ENCODE results near the gene ANKRD35.

The ANKRD35 gene

DNA sequence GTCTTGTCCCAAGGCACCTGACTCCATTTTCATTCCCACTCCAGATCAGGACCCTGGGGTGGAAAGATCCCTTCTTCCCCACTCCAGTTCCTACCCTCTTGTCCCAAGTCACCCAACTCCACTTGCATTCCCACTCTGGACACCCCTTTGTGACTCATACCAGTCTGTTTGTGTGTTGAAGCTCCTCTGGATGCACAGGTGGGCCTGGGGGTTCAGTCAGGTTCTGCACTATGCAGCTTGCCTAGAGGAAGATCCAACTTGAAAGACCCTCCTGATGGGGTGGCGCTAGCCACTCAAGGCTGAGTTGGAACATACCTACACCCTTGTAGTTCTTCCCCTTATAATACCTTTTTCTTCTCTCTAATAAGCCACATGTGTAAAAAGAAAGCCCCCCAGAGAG is 9.8 kb upstream of the ANKRD35 start:
- no peak for DNase-seq

DNA sequence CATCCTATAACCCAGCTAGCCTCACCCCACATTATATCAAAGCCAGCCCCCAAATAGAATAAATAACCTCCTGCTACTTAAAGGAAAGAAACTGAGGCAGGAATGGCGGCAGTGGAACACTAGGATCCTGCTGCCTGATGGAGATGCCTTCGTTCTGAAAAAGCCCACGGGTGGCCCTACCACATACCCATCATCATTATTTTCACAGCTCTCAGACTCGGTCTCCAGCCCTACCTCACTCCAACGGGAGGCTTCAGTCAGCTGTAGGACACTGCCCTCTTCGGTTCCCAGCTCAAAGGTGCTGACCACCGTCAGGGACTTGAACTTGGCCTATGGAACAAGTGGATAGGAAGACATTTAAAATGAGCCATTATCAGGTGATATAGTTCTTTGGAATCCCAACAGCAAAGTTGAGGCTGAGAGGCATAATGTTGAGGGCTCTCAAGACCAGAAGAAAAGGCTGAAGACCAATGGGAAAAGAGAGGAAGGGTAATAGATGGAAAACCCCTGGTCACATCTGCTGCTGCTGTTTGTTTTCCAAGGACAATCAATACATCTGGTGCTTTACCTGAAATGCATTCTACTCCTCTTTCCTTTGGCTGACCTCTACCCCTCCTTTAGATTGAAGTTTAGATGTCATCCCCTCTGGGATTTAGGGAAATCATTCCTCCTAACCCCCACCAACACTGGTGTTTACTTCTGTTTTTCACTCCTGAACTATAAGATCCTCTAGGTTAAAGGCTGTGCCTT is 7.8 kb upstream of the ANKRD35 start:
- DNase-seq: no peak

DNA sequence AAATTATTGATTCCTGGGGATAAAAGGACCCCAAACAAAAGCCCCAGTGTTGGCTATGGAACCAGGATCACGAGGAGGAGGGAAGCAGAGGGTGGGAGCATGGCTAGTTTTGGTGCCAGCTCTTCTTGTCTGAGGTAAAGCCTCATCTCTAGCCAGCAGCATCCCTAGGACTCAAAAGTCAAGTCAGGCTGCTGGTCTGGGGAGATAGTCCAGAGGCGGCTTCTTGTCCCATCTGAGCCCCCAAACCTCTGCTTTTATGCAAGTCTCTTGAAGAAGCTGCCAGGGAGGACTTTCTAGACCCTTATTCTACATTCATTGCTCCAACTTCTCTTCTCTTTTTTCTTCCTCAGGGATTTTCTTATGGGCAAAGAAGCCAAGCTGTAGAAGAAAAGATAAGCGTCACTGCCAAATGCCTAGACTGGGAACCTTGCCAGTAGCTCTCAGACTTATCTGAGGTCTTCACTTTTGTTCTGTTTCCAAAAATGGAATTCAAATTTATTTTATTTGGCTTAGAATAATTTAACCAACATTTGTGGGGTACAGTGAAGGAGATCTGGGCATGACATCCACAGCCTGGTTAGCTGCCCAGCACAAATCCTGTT is 6.9 kb upstream of the ANKRD35 start:
- DNase-seq: no peak

DNA sequence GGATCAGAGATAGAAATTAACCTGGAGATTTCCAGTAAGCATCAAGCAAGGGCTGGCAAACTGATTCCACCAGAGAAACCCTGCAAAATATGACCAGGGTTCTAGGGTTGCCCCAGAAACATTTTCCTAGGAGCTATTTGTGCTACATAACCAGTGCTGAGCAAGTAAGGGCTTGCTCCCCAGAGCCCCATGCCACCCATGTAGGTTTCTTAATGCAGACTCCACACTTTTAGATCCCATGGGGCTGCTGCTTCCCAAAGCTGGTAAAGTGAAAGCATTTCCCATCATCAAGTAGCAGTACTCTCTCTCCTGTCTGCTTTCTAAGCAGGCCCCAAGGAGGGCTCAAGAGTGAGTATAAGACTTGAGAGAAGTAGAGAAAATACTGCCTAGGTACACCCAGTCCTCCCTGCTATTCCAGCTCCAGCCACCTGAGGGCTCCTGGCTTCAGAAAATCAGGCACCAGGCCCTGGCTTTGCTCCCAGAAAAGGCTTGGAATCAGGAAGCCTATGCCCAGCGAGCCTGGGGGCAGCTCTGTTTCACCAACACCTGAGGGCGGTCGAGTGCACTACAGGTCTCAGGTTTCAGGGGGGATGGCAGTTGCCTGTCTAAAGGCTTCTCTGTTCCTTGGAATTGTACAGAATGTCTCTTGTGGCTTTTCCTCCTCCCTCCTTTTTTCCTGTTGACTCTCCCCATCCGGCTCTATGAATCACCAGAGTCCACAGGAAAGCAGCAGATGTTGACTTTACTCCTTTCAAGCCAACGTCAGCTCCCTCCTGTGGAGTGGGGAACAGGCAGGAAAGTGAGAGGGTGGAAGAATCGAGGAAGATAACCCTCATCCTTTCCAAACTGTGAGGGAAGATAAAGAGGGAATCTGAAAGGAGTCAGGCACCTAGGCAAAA is 6.2 kb upstream of the ANKRD35 start:
- peak; percentile 80 to 89 (median 81) for DNase-seq

DNA sequence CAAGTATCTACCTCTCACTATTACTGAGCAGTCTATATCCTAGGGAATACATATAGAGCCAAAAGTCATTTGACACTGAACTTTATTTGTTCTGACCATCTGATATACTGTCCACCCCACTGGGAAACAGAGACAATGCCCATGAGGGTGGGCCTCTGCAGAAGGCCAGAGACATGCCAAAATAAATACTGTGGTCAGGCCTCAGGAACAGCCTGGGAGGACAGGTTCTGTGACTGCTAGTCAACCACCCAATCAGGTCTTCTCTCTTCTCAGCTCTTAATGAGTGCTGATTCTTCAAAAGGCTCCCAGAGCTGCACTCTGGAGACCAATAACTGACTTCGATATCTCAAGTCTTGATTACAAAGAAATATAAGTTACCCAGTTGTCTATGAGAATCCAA is 5.5 kb upstream of the ANKRD35 start:
- DNase-seq: no peak

DNA sequence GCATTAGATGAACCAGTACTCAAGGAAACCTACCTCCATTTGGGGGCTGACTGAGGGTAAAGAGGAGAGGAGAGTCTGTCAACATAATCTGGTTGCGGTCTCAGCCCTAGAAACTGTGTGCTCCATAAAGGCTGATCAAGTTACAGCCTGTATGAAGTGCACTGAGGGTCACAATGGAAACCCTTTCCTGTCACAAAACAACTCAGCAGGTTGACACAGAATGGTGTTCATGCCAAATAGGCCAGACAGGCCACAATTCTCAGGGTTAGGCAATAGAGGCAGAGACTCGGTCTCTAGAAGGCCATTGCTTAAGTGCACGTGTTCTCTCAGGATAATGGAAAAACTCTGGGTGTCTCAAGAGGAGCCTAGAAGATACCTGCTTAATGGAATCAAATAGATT is 4.1 kb upstream of the ANKRD35 start:
- DNase-seq: no peak

GRCh38 chr1:145887631-145888030 is 2.0 kb upstream of the ANKRD35 start:
- DNase-seq: no peak

DNA sequence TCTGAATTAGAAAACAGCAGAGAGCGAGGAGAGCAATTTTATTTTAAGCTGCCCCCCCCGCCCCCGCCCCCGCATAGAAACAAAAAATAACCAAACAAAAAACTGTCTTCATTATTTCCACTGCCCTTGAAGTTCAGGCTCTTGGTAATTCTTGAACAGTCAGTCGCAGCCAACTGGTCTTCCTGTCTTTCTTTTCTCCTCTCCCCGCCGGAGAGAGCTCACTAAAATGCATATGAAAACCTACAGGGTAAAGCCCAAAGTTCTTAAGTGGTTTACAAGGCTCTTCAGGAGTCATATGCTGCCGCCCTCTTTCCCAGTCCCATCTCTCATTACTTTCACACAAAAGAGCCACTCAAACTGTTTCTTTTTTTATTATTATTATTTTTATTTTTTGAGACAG is 1.1 kb upstream of the ANKRD35 start:
- no peak for DNase-seq

DNA sequence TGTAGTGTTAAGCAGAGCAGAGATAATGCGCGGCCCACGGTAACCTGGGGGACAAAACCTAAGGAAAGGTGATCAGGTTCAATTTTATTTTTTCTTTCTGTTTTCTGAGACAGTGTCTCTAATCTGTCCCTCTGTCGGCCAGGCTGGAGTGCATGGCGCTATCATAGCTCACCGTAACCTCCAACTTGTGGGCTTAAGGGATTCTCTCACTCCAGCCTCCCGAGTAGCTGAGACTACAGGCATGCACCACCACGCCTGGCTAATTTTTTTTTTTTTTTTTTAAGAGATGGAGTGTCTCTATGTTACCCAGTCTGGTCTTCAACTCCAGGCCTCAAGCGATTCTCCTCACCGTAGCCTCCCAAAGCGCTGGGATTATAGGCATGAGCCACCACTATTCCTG is 724 bp upstream of the ANKRD35 start:
- no peak for DNase-seq

GRCh38 chr1:145884675-145885074 is 991 bp downstream of the ANKRD35 start:
- DNase-seq: no peak

- peak in 2 of 4 experiments; percentile 15 to 19 for DNase-seq
Observed at GRCh38 chr1:145879775-145880174, 5.9 kb downstream of the ANKRD35 start.

- no peak for DNase-seq
Observed at GRCh38 chr1:145878724-145879123, 6.9 kb downstream of the ANKRD35 start.

DNA sequence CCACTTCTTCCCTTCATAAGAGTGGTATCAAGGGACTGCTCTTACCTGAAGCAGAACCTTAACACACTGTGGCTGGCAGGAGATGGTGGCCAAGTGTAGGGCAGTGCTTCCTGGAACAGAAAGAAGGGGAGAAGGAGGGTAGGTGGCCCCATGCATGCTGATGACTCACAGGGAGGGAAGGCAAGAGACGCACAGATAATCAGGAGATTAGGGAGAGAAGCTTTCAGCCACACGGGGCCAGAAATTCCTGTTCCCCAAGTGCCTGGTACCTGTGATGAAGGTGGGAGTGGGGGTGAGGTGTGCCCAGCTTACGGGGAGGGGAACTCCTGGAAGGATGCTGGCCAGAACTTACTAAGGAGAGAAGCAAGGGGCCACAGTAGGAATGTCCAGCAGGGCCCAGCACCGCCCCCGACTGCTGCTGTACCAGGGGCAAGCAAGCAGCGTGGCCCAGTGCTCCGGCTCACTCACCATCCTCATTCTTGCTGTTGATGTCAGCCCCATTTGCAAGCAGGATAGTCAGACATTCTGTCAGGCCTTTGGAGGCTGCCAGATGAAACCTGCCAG is 7.7 kb downstream of the ANKRD35 start:
- DNase-seq: no peak

DNA sequence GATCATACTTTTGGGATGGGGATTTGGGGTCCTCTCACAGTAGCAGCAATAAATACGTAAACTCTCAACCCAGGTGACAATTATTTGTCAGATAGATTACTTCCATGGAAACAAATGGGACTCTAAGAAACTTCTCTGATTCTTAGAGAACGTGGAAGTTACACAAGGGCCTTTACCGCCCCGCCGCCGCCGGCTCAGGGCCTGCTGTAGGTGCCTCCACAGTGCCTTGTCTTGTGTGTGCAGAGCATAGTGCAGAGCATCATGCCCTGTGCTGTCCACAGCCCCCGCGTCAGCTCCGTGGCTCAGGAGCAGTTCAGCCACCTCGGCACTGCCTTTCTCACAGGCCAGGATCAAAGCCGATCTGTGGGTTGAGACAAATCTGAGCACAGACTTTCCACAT is 11.0 kb downstream of the ANKRD35 start:
- DNase-seq: peak in 2 of 4 experiments; percentile 20 to 40

- peak; percentile 64 to 83 (median 76) for DNase-seq
Observed at GRCh38 chr1:145871994-145872924, 13.4 kb downstream of the ANKRD35 start.

DNA sequence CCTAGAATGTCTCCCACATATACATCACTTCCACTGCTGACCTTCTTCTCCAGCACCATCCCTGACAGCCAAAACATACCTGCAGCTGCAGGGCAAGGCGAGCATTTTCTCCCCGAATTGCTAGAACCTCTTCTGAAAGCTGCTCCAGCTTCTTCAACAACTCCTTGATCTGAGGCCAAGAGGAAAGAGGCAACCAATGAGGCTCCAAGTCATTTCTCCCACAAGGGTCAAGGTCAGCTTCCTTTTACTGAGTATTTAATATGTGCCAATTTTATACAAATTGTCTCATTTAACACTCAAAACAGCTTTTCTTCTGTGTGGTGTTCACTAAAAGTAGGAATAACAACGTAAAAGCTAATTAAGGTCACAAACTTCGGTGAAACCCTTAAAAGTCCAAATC is 17.4 kb downstream of the ANKRD35 start:
- DNase-seq: no peak

DNA sequence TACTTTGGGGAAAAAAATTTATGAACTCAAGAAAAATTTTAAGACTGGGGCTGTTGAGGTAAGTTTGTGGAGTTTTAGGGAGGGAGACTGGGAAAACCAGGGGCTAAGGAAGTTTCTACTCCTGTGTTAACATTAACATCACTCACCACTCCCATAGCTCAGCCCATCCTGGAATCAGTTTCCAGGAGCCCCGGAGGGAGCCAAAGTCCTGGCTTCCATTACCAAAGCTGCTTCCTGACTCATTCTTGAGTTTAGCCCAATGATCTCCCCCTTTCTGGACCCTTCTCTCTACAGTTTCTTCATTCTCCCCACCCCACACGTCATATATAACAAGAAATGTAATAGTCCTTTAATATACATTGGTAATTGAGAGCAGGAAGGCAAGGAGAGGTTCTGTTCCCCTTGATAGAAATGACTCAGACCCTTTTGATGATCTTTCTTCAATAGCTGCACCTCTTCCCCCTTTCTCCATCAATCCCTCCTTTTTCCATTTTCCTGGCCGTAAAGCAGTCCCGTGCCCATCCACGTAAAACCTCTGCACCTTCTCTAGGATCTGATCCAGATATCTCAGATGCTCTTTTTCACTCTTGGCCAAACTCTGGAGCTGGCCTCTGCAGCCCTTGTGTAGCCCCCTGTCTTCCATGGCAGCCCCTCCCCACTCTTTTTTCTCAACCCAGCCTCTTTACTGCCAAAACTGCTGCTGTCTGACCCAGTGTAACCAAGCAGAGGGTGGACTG is 22.2 kb downstream of the ANKRD35 start:
- DNase-seq: no peak

DNA sequence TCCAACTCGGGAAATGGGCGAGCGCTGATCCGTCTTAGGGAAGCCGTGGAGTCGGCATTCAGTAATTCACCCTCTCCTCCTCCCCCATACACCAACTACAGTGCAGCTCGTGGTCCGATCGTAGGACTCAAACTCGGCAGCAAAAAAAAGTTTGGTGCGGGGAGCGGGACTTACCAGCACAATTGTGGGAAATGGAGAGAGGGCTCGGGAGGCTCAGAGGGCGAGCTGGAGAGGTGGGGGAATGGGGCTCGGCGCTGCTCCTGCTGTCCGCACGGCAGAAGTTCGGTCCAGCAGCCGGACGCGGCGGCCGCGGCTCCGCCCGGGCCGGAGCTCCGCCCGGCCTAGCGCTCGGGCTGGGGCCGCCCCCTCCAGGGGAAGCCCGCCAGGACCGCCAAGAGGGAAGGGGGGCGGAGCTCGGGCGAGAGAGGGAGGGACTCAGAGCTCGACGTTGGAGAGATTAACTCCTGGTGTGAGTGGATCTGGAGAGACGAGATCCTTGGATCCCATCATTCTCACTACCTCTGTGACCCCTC is 26.1 kb downstream of the ANKRD35 start:
- peak; percentile 88 to 96 (median 92) for DNase-seq

- DNase-seq: peak; percentile 93 to 98 (median 96)
Observed at GRCh38 chr1:145858901-145859490, 26.7 kb downstream of the ANKRD35 start, which contains the start of gene PIAS3. Gene PIAS3, minus strand, starts transcription at chr1:145859081. Its CDS starts 91 bp downstream, at chr1:145858990.

DNA sequence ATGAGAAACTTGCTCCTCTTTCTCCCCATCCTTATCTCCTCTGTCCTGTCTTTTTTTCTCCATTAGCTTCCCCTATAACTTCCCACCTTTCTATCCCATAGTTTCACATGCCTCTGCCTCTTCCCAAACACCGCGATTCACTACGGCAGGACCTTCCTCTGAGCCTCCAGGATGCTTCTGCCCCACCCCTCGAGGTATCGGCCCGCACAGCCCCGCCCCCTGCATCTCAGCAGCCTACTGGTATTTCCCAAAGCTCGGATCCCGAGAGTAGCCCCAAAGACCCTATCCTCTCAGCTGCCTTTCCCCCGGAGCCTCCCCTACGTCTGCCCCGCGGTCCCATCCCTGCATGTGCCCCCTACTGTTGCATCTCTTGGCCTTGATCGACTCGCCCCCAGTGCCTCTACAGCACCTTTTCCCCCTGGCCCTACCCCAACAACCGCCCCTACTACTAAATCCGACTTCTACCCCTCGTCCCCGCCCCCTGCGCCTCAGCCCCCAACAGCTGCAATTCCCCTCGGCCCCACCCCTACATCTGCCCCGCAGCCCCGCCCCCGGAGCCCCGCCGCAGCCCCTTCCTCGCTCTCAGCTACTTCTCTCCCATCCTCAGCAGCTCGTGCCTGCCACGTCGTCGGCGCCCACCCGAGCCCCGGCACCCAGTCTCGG is 27.3 kb downstream of the ANKRD35 start:
- peak in 3 of 4 experiments; percentile 28 to 67 (median 57) for DNase-seq
